SU-DHL-6 (cell line): ENCODE data around the gene SORCS2.

ENCODE experiments used
- H2AFZ ChIP-seq: fragments of 200-600 bp; sonication (generic); 2 replicates; pipeline ENCODE4 v1.6.1; 2014; ENCODE audit warnings: low read depth, mild to moderate bottlenecking, moderate library complexity, mixed read lengths, antibody characterized with exemption, low read length; ENCODE audit not compliant: severe bottlenecking
- H3F3A ChIP-seq: fragments of 200-600 bp; shearing (Covaris generic); 2 replicates; pipeline ENCODE4 v1.6.0; 2016; ENCODE audit warnings: antibody characterized with exemption, mild to moderate bottlenecking; ENCODE audit not compliant: insufficient read depth
- H3K27ac ChIP-seq: fragments of 200-600 bp; sonication (generic); 2 replicates; pipeline ENCODE4 v1.5.1; 2016; ENCODE audit warnings: low read depth, mild to moderate bottlenecking, low read length, moderate library complexity, mixed read lengths
- H3K27me3 ChIP-seq: fragments of 200-600 bp; sonication (generic), shearing (Covaris generic); 2 replicates; pipeline ENCODE4 v1.6.0; 2014; ENCODE audit warnings: mild to moderate bottlenecking, low read length
- H3K36me3 ChIP-seq: fragments of 200-600 bp; sonication (generic); 2 replicates; pipeline ENCODE4 v1.6.1; 2014; ENCODE audit warnings: mild to moderate bottlenecking, low read length, mixed read lengths
- H3K4me2 ChIP-seq: fragments of 300-600, 200-600 bp; shearing (Covaris generic), sonication (generic); 2 replicates; pipeline ENCODE4 v1.6.0; 2014; ENCODE audit warnings: low read length, low read depth, mild to moderate bottlenecking; ENCODE audit not compliant: poor library complexity, severe bottlenecking
- H3K4me3 ChIP-seq: fragments of 200-600 bp; sonication (generic); 2 replicates; pipeline ENCODE4 v1.5.1; 2014; ENCODE audit warnings: antibody characterized with exemption, low read length, mild to moderate bottlenecking, mixed read lengths; ENCODE audit not compliant: insufficient read depth, poor library complexity, severe bottlenecking
- H3K79me2 ChIP-seq: fragments of 200-600 bp; sonication (generic); 2 replicates; pipeline ENCODE4 v1.6.1; 2014; ENCODE audit warnings: mild to moderate bottlenecking, low read length, moderate library complexity; ENCODE audit not compliant: insufficient read depth
- H3K9ac ChIP-seq: fragments of 200-600 bp; sonication (generic); 2 replicates; pipeline ENCODE4 v1.7.0; 2014; ENCODE audit warnings: mild to moderate bottlenecking, low read length
- H3K9me2 ChIP-seq: fragments of 200-600 bp; sonication (generic); replicated peaks from 2 replicates; pipeline ENCODE4 v1.6.1; 2014; ENCODE audit warnings: low read length; ENCODE audit not compliant: insufficient read depth
- H3K9me3 ChIP-seq: fragments of 200-600 bp; sonication (generic); 2 replicates; pipeline ENCODE4 v1.6.1; 2014; ENCODE audit warnings: low read length, mixed read lengths; ENCODE audit not compliant: insufficient read depth
- H4K20me1 ChIP-seq: fragments of 200-600 bp; sonication (generic); 2 replicates; pipeline ENCODE4 v1.6.1; 2014; ENCODE audit warnings: low read depth, mild to moderate bottlenecking, antibody characterized with exemption, low read length, moderate library complexity, mixed read lengths
- EZH2phosphoT487 ChIP-seq: fragments of 200-600 bp; sonication (generic), shearing (Covaris generic); conservative IDR thresholded peaks from 2 replicates; pipeline ENCODE4 v1.6.1; 2018; ENCODE audit warnings: mild to moderate bottlenecking, antibody characterized with exemption, low read length, moderate library complexity, mixed read lengths
- TF ChIP-seq, protein P1 (sequence below): fragments of 200-600 bp; sonication (generic); IDR thresholded peaks from one replicate; pipeline ENCODE4 v1.5.1; 2017; ENCODE audit warnings: antibody characterized with exemption, mild to moderate bottlenecking, low read length, moderate library complexity; ENCODE audit not compliant: insufficient read depth, poor library complexity, severe bottlenecking

SORCS2 gene

DNA sequence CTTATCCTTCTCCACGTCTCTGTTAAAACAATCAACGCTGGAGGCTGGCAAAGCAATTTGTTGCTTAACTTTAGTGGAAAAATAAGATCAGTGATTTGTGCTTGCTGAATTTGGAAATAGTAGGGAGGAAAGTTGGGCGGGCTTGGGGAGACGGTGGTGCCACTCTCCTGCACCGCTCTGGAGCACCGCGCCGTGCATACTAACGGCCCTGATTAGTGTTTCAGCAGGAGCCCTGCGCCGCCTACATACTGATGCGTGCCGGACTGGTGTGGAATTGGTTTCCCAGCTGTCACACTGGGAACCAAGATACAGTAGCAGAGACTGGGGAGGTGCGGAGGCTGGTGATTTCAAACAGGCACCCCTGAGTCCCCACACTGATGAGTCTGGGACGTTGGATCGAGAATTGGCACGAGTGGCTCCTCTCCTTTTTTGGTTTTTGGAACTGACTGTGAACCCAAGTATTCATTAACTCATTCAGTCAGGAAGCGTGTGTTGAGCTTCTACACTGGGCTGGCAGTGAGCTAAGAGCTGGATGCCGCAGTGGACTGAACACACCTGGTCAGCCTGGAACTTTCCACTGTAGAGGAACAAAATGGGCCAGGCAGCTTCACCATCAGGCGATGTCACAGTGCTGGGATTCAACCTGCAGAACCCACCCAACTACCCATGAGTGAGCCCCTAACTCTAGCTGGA lies 271.4 kb downstream of the SORCS2 start:
- no peaks in the 10 kb centered on the region for H3K79me2 ChIP-seq
- no peak overlapping the region for H3K27ac ChIP-seq
- no peaks in the 10 kb centered on the region for H3K9me3 ChIP-seq
- no peaks in the 10 kb centered on the region for H3K36me3 ChIP-seq
- no peaks in the 10 kb centered on the region for H3F3A ChIP-seq
- H3K27me3 ChIP-seq = no peaks in the 10 kb centered on the region
- H3K9me2 ChIP-seq = no peaks in the 10 kb centered on the region
- no peak overlapping the region for H3K4me3 ChIP-seq
- H3K9ac ChIP-seq = no peak overlapping the region
- no peak for TF ChIP-seq EZH2phosphoT487
- TF ChIP-seq, protein P1, sequence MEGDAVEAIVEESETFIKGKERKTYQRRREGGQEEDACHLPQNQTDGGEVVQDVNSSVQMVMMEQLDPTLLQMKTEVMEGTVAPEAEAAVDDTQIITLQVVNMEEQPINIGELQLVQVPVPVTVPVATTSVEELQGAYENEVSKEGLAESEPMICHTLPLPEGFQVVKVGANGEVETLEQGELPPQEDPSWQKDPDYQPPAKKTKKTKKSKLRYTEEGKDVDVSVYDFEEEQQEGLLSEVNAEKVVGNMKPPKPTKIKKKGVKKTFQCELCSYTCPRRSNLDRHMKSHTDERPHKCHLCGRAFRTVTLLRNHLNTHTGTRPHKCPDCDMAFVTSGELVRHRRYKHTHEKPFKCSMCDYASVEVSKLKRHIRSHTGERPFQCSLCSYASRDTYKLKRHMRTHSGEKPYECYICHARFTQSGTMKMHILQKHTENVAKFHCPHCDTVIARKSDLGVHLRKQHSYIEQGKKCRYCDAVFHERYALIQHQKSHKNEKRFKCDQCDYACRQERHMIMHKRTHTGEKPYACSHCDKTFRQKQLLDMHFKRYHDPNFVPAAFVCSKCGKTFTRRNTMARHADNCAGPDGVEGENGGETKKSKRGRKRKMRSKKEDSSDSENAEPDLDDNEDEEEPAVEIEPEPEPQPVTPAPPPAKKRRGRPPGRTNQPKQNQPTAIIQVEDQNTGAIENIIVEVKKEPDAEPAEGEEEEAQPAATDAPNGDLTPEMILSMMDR = no peak
- H3K4me2 ChIP-seq = no peak overlapping the region
- no peak overlapping the region for H2AFZ ChIP-seq
- no peaks in the 10 kb centered on the region for H4K20me1 ChIP-seq

DNA sequence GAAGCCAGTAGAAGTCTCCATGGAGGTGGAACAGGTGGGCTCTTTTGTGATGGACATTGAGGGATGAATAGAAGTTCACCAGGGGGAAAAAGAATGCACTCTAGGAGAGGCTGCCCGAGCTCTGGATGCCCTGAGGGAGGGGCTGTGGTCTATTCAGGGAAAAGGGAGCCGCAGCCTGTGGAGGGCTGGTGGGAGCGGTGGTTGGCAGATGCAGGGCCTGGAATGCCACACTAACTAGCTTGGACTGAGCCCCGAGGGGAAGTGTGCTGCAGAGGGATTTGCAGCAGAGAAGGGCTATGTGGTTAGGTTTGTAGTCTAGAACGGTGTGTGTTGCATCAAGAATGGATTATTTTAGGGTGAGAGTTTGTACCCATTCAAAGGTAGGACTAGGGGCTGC lies 271.9 kb downstream of the SORCS2 start:
- no peaks in the 10 kb centered on the region for H3K27me3 ChIP-seq
- no peak for TF ChIP-seq EZH2phosphoT487
- TF ChIP-seq, protein P1 = no peak
- no peaks in the 10 kb centered on the region for H3F3A ChIP-seq
- H3K9me3 ChIP-seq = no peaks in the 10 kb centered on the region
- H3K36me3 ChIP-seq = no peaks in the 10 kb centered on the region
- no peak overlapping the region for H3K4me3 ChIP-seq
- no peak overlapping the region for H3K9ac ChIP-seq
- no peak overlapping the region for H2AFZ ChIP-seq
- no peak overlapping the region for H3K27ac ChIP-seq
- no peaks in the 10 kb centered on the region for H3K9me2 ChIP-seq
- no peaks in the 10 kb centered on the region for H4K20me1 ChIP-seq
- no peak overlapping the region for H3K4me2 ChIP-seq
- no peaks in the 10 kb centered on the region for H3K79me2 ChIP-seq

DNA sequence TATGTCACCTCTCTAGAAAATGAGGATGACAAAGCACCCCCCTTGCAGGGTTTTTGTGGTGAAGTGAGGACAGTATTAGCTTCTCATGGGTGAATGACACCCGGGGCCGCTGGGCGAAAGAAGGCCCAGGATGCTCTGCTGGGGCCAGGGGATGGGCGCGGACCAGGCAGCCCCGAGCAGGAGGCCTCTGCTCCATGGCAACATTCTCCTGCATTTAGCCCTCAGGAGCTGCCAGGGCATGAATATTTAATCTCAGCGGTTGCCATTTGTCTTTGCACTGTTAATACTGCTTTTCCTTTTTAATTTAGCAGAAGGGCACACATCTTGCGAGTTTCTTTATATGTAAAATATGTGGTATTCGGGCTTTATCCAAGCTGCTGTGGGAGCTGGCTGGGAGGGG lies 272.7 kb downstream of the SORCS2 start:
- Histone ChIP-seq H3K9ac (no peak overlapping the region), H3F3A (no peaks in the 10 kb centered on the region)
- TF ChIP-seq EZH2phosphoT487 = no peak
- TF ChIP-seq, protein P1 = no peak

More for the DNA sequence above, 272.7 kb downstream of the SORCS2 start:
- no peaks in the 10 kb centered on the region for H3K9me2 ChIP-seq
- H3K4me3 ChIP-seq = no peak overlapping the region
- no peak overlapping the region for H3K4me2 ChIP-seq
- H2AFZ ChIP-seq = no peak overlapping the region
- no peak overlapping the region for H3K27ac ChIP-seq
- H3K79me2 ChIP-seq = no peaks in the 10 kb centered on the region
- H3K9me3 ChIP-seq = no peaks in the 10 kb centered on the region
- no peaks in the 10 kb centered on the region for H3K27me3 ChIP-seq
- H3K36me3 ChIP-seq = no peaks in the 10 kb centered on the region
- H4K20me1 ChIP-seq = no peaks in the 10 kb centered on the region
